H1 (cell line): ENCODE data around the gene C1S. TPM values are rescaled to one million over a fixed set of nuclear protein-coding genes. Genes with fewer than 3 reads are reported as not detected.

ENCODE experiments used
- CTCF ChIA-PET: fragments of 300-600 bp; sonication (Branson Sonifier 250); formaldehyde crosslinking; loops from one replicate; lab custom pipeline; 2021; ENCODE audit not compliant: partially characterized antibody; lab: Charles Lee
- POLR2A ChIA-PET: fragments of 300-600 bp; sonication (Branson Sonifier 250); formaldehyde crosslinking; loops from one replicate; lab custom pipeline; 2021; ENCODE audit warnings: inconsistent platforms; ENCODE audit not compliant: partially characterized antibody; lab: Charles Lee
- DNase-seq, 2 experiments: peaks; one replicate each; pipeline versions ENCODE4 v3.0.0 to v3.0.0-alpha.2; 2010 to 2022; ENCODE audit warnings: low spot score in 2 of 2, low read depth in 1 of 2, mixed read lengths in 1 of 2
- FAIRE-seq: peaks from 2 replicates; lab custom pipeline; 2011; peaks lifted over from hg19 to GRCh38; lab: Jason Lieb, UNC
- H2AFZ ChIP-seq: 2 replicates; pipeline ENCODE4 v1.8.1; 2012; ENCODE audit warnings: low read length, inconsistent platforms
- H2AK5ac ChIP-seq: 2 replicates; pipeline ENCODE4 v1.6.1; 2013; ENCODE audit warnings: low read depth, low read length
- H2BK120ac ChIP-seq: replicated peaks from 2 replicates; pipeline ENCODE3; 2013; ENCODE audit warnings: low read depth, low read length, inconsistent platforms
- H2BK12ac ChIP-seq: 2 replicates; pipeline ENCODE4 v1.6.1; 2013; ENCODE audit warnings: low read depth, low read length
- H2BK15ac ChIP-seq: 2 replicates; pipeline ENCODE4 v1.6.1; 2013; ENCODE audit warnings: low read length
- H2BK20ac ChIP-seq: 2 replicates; pipeline ENCODE4 v1.6.1; 2013; ENCODE audit warnings: low read length
- H2BK5ac ChIP-seq: 2 replicates; pipeline ENCODE4 v1.6.1; 2013; ENCODE audit warnings: low read depth, low read length
- H3K14ac ChIP-seq: 2 replicates; pipeline ENCODE4 v1.6.1; 2013; ENCODE audit warnings: inconsistent platforms; ENCODE audit not compliant: insufficient read length
- H3K18ac ChIP-seq: 2 replicates; pipeline ENCODE4 v1.6.1; 2013; ENCODE audit warnings: low read length; ENCODE audit errors: extremely low read depth
- H3K23ac ChIP-seq: 2 replicates; pipeline ENCODE4 v1.6.1; 2013; ENCODE audit warnings: inconsistent platforms; ENCODE audit not compliant: insufficient read length
- H3K23me2 ChIP-seq: 2 replicates; pipeline ENCODE4 v1.6.1; 2013; ENCODE audit warnings: low read depth, low read length
- H3K27ac ChIP-seq: 2 replicates; pipeline ENCODE4 v1.6.1; 2011; ENCODE audit warnings: low read depth, low read length, inconsistent platforms
- H3K27me3 ChIP-seq, 4 experiments: replicated peaks in 1 of 4; 1 replicate in 1 of 4; 2 replicates in 3 of 4; pipeline versions ENCODE4 v1.6.1 to v1.8.1; 2011 to 2013; ENCODE audit warnings: low read length in 3 of 4, mild to moderate bottlenecking in 3 of 4, inconsistent platforms in 2 of 4, mixed read lengths in 2 of 4, moderate library complexity in 1 of 4; ENCODE audit not compliant: control insufficient read depth in 3 of 4, insufficient read depth in 3 of 4; ENCODE audit errors: extremely low read depth in 1 of 4
- H3K36me3 ChIP-seq, 4 experiments: 2 replicates each; pipeline versions ENCODE4 v1.6.1 to v1.8.1; 2011 to 2013; ENCODE audit warnings: mild to moderate bottlenecking in 4 of 4, low read length in 3 of 4, moderate library complexity in 2 of 4, control low read depth in 1 of 4, inconsistent platforms in 1 of 4; ENCODE audit not compliant: insufficient read depth in 4 of 4, control insufficient read depth in 2 of 4
- H3K4ac ChIP-seq: replicated peaks from 2 replicates; pipeline ENCODE3; 2013; ENCODE audit warnings: low read length, low read depth, mixed read lengths, inconsistent platforms; ENCODE audit not compliant: insufficient read length
- H3K4me1 ChIP-seq, 4 experiments: replicated peaks in 1 of 4; 1 replicate in 1 of 4; 2 replicates in 3 of 4; pipeline versions ENCODE4 v1.6.1 to v1.8.1; 2011 to 2013; ENCODE audit warnings: low read length in 3 of 4, inconsistent platforms in 2 of 4, mixed read lengths in 1 of 4; ENCODE audit not compliant: insufficient read depth in 4 of 4, control insufficient read depth in 3 of 4
- H3K4me2 ChIP-seq, 2 experiments: 2 replicates each; pipeline versions ENCODE4 v1.6.1 to v1.8.1; 2011 to 2013; ENCODE audit warnings: low read depth in 2 of 2, low read length in 2 of 2, control low read depth in 1 of 2, inconsistent platforms in 1 of 2, mild to moderate bottlenecking in 1 of 2; ENCODE audit not compliant: insufficient read depth in 1 of 2
- H3K4me3 ChIP-seq, 4 experiments: fragments of 200-600, 300-600 bp in 1 of 4; sonication (generic), shearing (Covaris generic), sonication (Bioruptor Twin) in 1 of 4; 2 replicates each; pipeline versions ENCODE4 v1.5.1 to v1.8.1; 2011 to 2016; ENCODE audit warnings: low read length in 4 of 4, low read depth in 3 of 4, control low read depth in 2 of 4, inconsistent platforms in 2 of 4, mild to moderate bottlenecking in 2 of 4, mixed read lengths in 1 of 4, moderate library complexity in 1 of 4; ENCODE audit not compliant: insufficient read depth in 2 of 4; ENCODE audit errors: extremely low read depth in 1 of 4
- H3K56ac ChIP-seq: replicated peaks from 2 replicates; pipeline ENCODE3; 2013; ENCODE audit warnings: low read depth, mild to moderate bottlenecking, mixed read lengths, low read length, inconsistent platforms; ENCODE audit not compliant: insufficient read length
- H3K79me1 ChIP-seq: 2 replicates; pipeline ENCODE4 v1.6.1; 2013; ENCODE audit warnings: low read depth, low read length, control low read depth
- H3K79me2 ChIP-seq, 2 experiments: 2 replicates each; pipeline versions ENCODE4 v1.6.1 to v1.8.1; 2012 to 2013; ENCODE audit warnings: low read length in 2 of 2, mild to moderate bottlenecking in 2 of 2, inconsistent platforms in 1 of 2; ENCODE audit not compliant: insufficient read depth in 2 of 2, control insufficient read depth in 1 of 2
- H3K9ac ChIP-seq, 4 experiments: replicated peaks in 1 of 4; 1 replicate in 1 of 4; 2 replicates in 3 of 4; pipeline versions ENCODE4 v1.6.1 to v1.8.1; 2011 to 2013; ENCODE audit warnings: low read depth in 3 of 4, low read length in 3 of 4, control low read depth in 2 of 4, mild to moderate bottlenecking in 2 of 4, moderate library complexity in 2 of 4, inconsistent platforms in 1 of 4; ENCODE audit errors: extremely low read depth in 1 of 4
- H3K9me3 ChIP-seq, 2 experiments: 2 replicates each; pipeline versions ENCODE4 v1.6.1 to v1.8.1; 2012 to 2013; ENCODE audit warnings: mild to moderate bottlenecking in 2 of 2, moderate library complexity in 2 of 2, control low read depth in 1 of 2, inconsistent platforms in 1 of 2, low read depth in 1 of 2, low read length in 1 of 2, mixed read lengths in 1 of 2; ENCODE audit not compliant: insufficient read depth in 2 of 2
- H4K20me1 ChIP-seq, 2 experiments: replicated peaks in 1 of 2; 2 replicates each; pipeline versions ENCODE3 to v1.8.1; 2011 to 2013; ENCODE audit warnings: inconsistent platforms in 2 of 2, low read length in 2 of 2, mild to moderate bottlenecking in 1 of 2; ENCODE audit not compliant: insufficient read depth in 2 of 2, control insufficient read depth in 1 of 2
- H4K5ac ChIP-seq: 2 replicates; pipeline ENCODE4 v1.6.1; 2013; ENCODE audit warnings: low read length, low read depth, mixed read lengths, inconsistent platforms; ENCODE audit not compliant: insufficient read length
- H4K8ac ChIP-seq: 2 replicates; pipeline ENCODE4 v1.8.0; 2013; ENCODE audit warnings: mild to moderate bottlenecking, moderate library complexity, low read length, inconsistent platforms; ENCODE audit not compliant: insufficient read depth; ENCODE audit errors: extremely low read depth
- H4K91ac ChIP-seq: replicated peaks from 2 replicates; pipeline ENCODE3; 2013; ENCODE audit warnings: low read length, mixed read lengths, inconsistent platforms; ENCODE audit not compliant: insufficient read length
- CBX8 ChIP-seq: fragments of 300-800, 300-1000 bp; sonication (generic); IDR thresholded peaks from 2 replicates; pipeline ENCODE4 v1.7.1; 2016; ENCODE audit warnings: low read depth, low read length, borderline replicate concordance
- HDAC2 ChIP-seq, 2 experiments: fragments of 300-600 bp in 1 of 2; sonication (generic) in 1 of 2; IDR thresholded peaks; 2 replicates each; pipeline ENCODE4 v1.6.1; 2011 to 2012; ENCODE audit warnings: low read depth in 2 of 2, low read length in 2 of 2, mild to moderate bottlenecking in 2 of 2, moderate library complexity in 2 of 2, borderline replicate concordance in 1 of 2, inconsistent platforms in 1 of 2
- JUND ChIP-seq: IDR thresholded peaks from 2 replicates; pipeline ENCODE4 v1.6.1; 2011; ENCODE audit warnings: mild to moderate bottlenecking, improper control_type of control experiment, low read length
- NRF1 ChIP-seq: IDR thresholded peaks from 2 replicates; pipeline ENCODE4 v1.6.1; 2011; ENCODE audit warnings: mild to moderate bottlenecking, low read depth, low read length, improper control_type of control experiment
- WGBS, 2 experiments: shearing (Covaris generic) in 1 of 2; methylation state at CpG; one replicate each; pipeline versions ENCODE4 v1.1.6 to v1.1.7; 2013 to 2015; ENCODE audit warnings: low lambda C conversion rate in 2 of 2, mixed read lengths in 2 of 2, inconsistent platforms in 1 of 2, low coverage in 1 of 2, missing lambda C conversion rate in 1 of 2; ENCODE audit not compliant: insufficient replicate concordance in 2 of 2, insufficient coverage in 1 of 2, insufficient read length in 1 of 2; ENCODE audit errors: extremely low coverage in 1 of 2, missing lambda C conversion rate in 1 of 2; 5-methylcytosine and 5-hydroxymethylcytosine counted together
- polyA plus RNA-seq, 7 experiments: library from polyadenylated mRNA; depleted of rRNA in 3 of 7; stranded (reverse) in 5 of 7; unstranded in 2 of 7; fragments of >200 nt in 5 of 7; fragments of 200-250 nt in 2 of 7; gene quantifications; 1 replicate in 5 of 7; 2 replicates in 1 of 7; 4 replicates in 1 of 7; pipeline versions ENCODE4 v1.2.1 to v1.2.3, GENCODE V29; 2011 to 2013; ENCODE audit warnings: missing spikeins in 2 of 7, mixed read lengths in 2 of 7
- total RNA-seq: library from RNA; stranded (reverse); fragmentation: NEBNext Ultra II Directional; extraction: Animal tissue kit (Norgen Biotek cat#: 25700); gene quantifications from 2 replicates; pipeline ENCODE4 v1.2.1, GENCODE V29; 2021
- TF ChIP-seq, protein P1 (sequence below): IDR thresholded peaks from 2 replicates; pipeline ENCODE4 v1.6.1; 2012; ENCODE audit warnings: inconsistent platforms

C1S gene
- total and polyA plus RNA-seq, 2 of the 8 experiments (the other 6 are each of a cell fraction or from before 2014, with no cell fraction given), result 4.4 to 7.3 TPM

DNA sequence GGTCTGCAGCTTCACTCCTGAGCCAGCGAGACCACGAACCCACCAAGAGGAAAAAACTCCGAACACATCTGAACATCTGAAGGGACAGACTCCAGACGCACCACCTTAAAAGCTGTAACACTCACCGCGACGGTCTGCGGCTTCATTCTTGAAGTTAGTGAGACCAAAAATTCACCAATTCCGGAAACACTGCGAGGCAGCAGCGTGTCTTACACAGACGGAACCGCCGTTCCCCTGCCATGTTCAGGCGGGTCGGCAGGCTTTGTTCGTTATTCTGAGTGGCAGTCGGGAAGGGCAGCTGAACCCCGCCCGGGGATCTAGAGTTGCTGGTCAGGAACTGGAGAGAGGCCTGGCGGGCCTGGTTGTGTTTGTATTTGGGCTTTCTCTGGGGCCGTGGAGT is 21.9 kb upstream of the C1S start:
- H4K91ac ChIP-seq, result no peak overlapping the region
- no peak overlapping the region for H3K23ac ChIP-seq
- no peaks in the 10 kb centered on the region for H4K20me1 ChIP-seq
- no peak overlapping the region for H4K8ac ChIP-seq
- no peak overlapping the region for H3K4me2 ChIP-seq
- POLR2A ChIA-PET, result interaction anchor here (0.9 to 2.0 kb wide), 2 partner anchors 78 to 94 kb away, joined by 3 to 6 read pairs; partner anchors contain the start of genes C12orf57 and RNU7-1
- 90% methylated on average over 22 of the region's 22 CpGs; no CpG with 5 or more reads in 1 of the 2 experiments for WGBS, 2 experiments
- no peak overlapping the region for H2BK120ac ChIP-seq
- H3K14ac ChIP-seq, result no peak overlapping the region
- DNase-seq (no peak), FAIRE-seq (no peak)
- no peaks in the 10 kb centered on the region for H3K79me1 ChIP-seq
- H3K56ac ChIP-seq, result no peak overlapping the region
- H2BK12ac ChIP-seq, result no peak overlapping the region
- no peak overlapping the region for H4K5ac ChIP-seq
- no peak overlapping the region for H3K9ac ChIP-seq
- no peaks in the 10 kb centered on the region; a peak in 1 of 4 replicates for H3K9me3 ChIP-seq
- H2AK5ac ChIP-seq, result no peak overlapping the region
- no peak overlapping the region for H3K27ac ChIP-seq
- no peak overlapping the region for H3K4ac ChIP-seq
- H3K79me2 ChIP-seq, result no peaks in the 10 kb centered on the region
- H3K23me2 ChIP-seq, result no peaks in the 10 kb centered on the region
- H2BK5ac ChIP-seq, result 0 out of 2 replicates have a peak overlapping the region, but pooled peaks have one; percentile 52
- H2AFZ ChIP-seq, result no peak overlapping the region
- no peak overlapping the region for H2BK15ac ChIP-seq
- no peak overlapping the region for H3K4me3 ChIP-seq
- TF ChIP-seq, protein P1, sequence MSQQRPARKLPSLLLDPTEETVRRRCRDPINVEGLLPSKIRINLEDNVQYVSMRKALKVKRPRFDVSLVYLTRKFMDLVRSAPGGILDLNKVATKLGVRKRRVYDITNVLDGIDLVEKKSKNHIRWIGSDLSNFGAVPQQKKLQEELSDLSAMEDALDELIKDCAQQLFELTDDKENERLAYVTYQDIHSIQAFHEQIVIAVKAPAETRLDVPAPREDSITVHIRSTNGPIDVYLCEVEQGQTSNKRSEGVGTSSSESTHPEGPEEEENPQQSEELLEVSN, result no peak
- TF ChIP-seq NRF1 (no peak), CBX8 (no peak), JUND (no peak), HDAC2 (IDR thresholded peaks at IDR 0.05; ENCODE audit: borderline replicate concordance in 1 of 2, low read depth in 2 of 2, low read length in 2 of 2) (no peak)
- TF ChIP-seq, all 59 proteins: peak for 0
- Histone ChIP-seq H3K36me3 (no peaks in the 10 kb centered on the region), H3K4me1 (peaks cover 0 to 4% (median 1%) of the 10 kb centered on the region in 4 experiments; a peak in 2 of 7 replicates), H3K27me3 (no peaks in the 10 kb centered on the region), H2BK20ac (0 out of 2 replicates have a peak overlapping the region, but pooled peaks have one; percentile 72), H3K18ac (no peak overlapping the region)
- CTCF ChIA-PET, result interaction anchor here (0.6 to 2.8 kb wide), 9 partner anchors 13 to 94 kb away, joined by 3 to 14 read pairs (median 3); partner anchors contain the start of gene LPCAT3
